ENCODE measurements around the gene CCNB3. TPM values are rescaled to one million over a fixed set of nuclear protein-coding genes. Genes with fewer than 3 reads are reported as not detected.

CCNB3 gene
- total and polyA plus RNA-seq, 2 experiments from 2014 or later: 0.40 to 1.8 TPM

DNA sequence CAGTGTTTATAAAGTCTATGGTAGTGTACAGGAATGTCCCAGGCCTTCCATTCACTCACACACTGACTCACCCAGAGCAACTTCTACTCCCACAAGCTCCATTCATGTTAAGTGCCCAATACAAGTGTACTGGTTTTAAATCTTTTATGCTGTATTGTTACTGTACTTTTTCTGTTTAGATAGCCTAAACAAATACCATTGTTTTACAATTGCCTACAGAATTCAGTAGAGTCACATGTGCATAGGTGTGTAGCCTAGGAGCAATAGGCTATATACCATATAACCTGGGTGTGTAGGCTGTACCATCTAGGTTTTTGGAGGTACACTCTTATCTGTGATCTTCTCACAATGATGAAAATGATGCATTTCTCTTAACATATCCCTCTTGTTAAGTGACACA lies 139.4 kb downstream of the CCNB3 start:
- no peaks in the 10 kb centered on the region for H3K27me3 ChIP-seq
- H3K27ac ChIP-seq: no peak overlapping the region
- DNase-seq (ENCODE audit: low read depth in 1 of 2, low spot score in 1 of 2): no peak
- H3K9me3 ChIP-seq (ENCODE audit: low read depth): no peaks in the 10 kb centered on the region
- H3K36me3 ChIP-seq: no peaks in the 10 kb centered on the region
- no peaks in the 10 kb centered on the region for H3K4me1 ChIP-seq (ENCODE audit: low read depth)
- H3K4me3 ChIP-seq: no peak overlapping the region
- TF ChIP-seq, protein P1, sequence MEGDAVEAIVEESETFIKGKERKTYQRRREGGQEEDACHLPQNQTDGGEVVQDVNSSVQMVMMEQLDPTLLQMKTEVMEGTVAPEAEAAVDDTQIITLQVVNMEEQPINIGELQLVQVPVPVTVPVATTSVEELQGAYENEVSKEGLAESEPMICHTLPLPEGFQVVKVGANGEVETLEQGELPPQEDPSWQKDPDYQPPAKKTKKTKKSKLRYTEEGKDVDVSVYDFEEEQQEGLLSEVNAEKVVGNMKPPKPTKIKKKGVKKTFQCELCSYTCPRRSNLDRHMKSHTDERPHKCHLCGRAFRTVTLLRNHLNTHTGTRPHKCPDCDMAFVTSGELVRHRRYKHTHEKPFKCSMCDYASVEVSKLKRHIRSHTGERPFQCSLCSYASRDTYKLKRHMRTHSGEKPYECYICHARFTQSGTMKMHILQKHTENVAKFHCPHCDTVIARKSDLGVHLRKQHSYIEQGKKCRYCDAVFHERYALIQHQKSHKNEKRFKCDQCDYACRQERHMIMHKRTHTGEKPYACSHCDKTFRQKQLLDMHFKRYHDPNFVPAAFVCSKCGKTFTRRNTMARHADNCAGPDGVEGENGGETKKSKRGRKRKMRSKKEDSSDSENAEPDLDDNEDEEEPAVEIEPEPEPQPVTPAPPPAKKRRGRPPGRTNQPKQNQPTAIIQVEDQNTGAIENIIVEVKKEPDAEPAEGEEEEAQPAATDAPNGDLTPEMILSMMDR (IDR thresholded peaks at IDR 0.05; ENCODE audit: low read depth, low read length): no peak

GRCh38 chrX:50372966-50373365 lies 168.4 kb downstream of the CCNB3 start:
- TF ChIP-seq, protein P1 (IDR thresholded peaks at IDR 0.05; ENCODE audit: low read depth, low read length): no peak
- H3K27me3 ChIP-seq: no peaks in the 10 kb centered on the region
- no peak overlapping the region for H3K4me3 ChIP-seq
- no peaks in the 10 kb centered on the region for H3K36me3 ChIP-seq
- no peak for DNase-seq (ENCODE audit: low read depth in 1 of 2, low spot score in 1 of 2)
- H3K27ac ChIP-seq: no peak overlapping the region
- H3K4me1 ChIP-seq (ENCODE audit: low read depth): no peaks in the 10 kb centered on the region
- H3K9me3 ChIP-seq (ENCODE audit: low read depth): no peaks in the 10 kb centered on the region

DNA sequence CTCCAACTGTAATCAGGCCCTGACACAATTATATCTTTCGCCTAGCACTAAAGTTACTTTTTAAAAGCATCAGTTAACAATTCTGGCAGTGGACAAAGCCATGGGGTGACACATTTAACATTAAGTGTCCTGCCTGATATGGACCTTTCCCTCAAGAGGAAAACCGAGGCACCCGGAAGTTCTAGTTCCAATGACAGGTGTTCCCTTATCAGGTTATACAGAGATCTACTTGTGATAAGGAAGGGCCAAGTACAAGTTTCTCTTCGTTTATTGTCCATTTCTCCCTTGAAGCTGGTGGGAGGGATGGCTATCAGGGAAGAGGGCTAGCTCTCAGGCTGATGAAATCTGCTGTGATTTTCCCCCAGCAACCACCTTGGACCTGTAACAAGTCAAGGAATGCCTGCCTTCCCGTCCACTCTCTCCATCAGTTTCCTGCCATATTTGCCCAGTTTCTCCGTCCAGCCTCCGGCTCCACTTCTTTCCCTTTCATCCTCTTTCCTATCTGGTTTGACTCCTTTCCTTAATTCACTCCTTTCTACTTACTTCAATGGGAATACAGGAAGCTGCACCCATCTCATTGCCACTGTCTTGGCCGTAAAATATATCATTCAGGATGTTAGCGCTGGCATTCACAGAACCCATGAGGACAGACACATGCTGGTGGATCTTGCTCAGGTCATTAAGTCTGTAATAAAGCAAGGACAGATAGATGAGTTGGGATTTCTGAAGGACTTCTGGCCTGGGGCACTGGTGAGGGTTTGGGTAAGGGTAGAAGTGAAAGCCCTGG lies 171.1 kb downstream of the CCNB3 start:
- DNase-seq (ENCODE audit: low read depth in 1 of 2, low spot score in 1 of 2): no peak
- no peak overlapping the region for H3K4me3 ChIP-seq
- no peaks in the 10 kb centered on the region for H3K27me3 ChIP-seq
- no peaks in the 10 kb centered on the region for H3K36me3 ChIP-seq
- H3K27ac ChIP-seq: no peak overlapping the region
- no peaks in the 10 kb centered on the region for H3K4me1 ChIP-seq (ENCODE audit: low read depth)
- H3K9me3 ChIP-seq (ENCODE audit: low read depth): no peaks in the 10 kb centered on the region
- TF ChIP-seq, protein P1 (IDR thresholded peaks at IDR 0.05; ENCODE audit: low read depth, low read length): no peak

- no peaks in the 10 kb centered on the region for H3K4me1 ChIP-seq (ENCODE audit: low read depth)
- DNase-seq (ENCODE audit: low read depth in 1 of 2, low spot score in 1 of 2): no peak
- TF ChIP-seq, protein P1 (IDR thresholded peaks at IDR 0.05; ENCODE audit: low read depth, low read length): no peak
- no peaks in the 10 kb centered on the region for H3K36me3 ChIP-seq
- no peaks in the 10 kb centered on the region for H3K27me3 ChIP-seq
- H3K4me3 ChIP-seq: no peak overlapping the region
- H3K27ac ChIP-seq: no peak overlapping the region
- no peaks in the 10 kb centered on the region for H3K9me3 ChIP-seq (ENCODE audit: low read depth)
Observed at GRCh38 chrX:50381729-50382415, 177.3 kb downstream of the CCNB3 start.

DNA sequence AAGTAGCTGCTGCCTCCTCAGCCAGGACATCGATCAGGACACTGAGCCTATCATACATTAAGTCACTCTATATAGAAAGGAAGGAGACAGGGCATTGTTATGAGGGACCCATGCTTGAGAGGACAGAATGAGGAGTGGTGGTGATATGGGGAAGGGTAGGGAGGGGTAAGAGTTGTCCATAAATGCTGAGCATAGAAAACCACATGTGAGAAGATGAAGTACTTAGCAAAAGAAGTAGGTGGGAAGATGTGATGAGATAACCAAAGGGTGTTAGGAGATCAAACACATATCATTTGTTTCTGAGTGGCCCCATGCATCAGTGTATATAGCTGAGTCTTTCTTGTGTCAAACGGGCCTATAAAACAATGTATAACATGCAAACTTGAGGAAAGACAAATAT lies 182.0 kb downstream of the CCNB3 start:
- Histone ChIP-seq H3K4me1 (ENCODE audit: low read depth) (no peaks in the 10 kb centered on the region), H3K36me3 (no peaks in the 10 kb centered on the region), H3K4me3 (no peak overlapping the region), H3K9me3 (ENCODE audit: low read depth) (no peaks in the 10 kb centered on the region), H3K27me3 (no peaks in the 10 kb centered on the region), H3K27ac (no peak overlapping the region)
- DNase-seq (ENCODE audit: low read depth in 1 of 2, low spot score in 1 of 2): no peak
- TF ChIP-seq, protein P1 (IDR thresholded peaks at IDR 0.05; ENCODE audit: low read depth, low read length): no peak

Measured in cardiac muscle cell (in vitro differentiated cells and primary cell).